ENCODE results near the gene UNC119.

- TF ChIP-seq CTCF (conservative IDR thresholded peaks at IDR 0.05; ENCODE audit: low read length) (no peak), EZH2phosphoT487 (IDR thresholded peaks at IDR 0.05; ENCODE audit: borderline replicate concordance) (no peak)
Measured at GRCh38 chr17:28570716-28571360, 18.4 kb upstream of the UNC119 start.
